Hepatocyte (in vitro differentiated cells): ENCODE results near the gene TRAPPC3.

Experiments used
- EZH2 ChIP-seq: fragments of 200-600 bp; sonication (generic); IDR thresholded peaks from 2 replicates; pipeline ENCODE4 v1.6.1; 2016; ENCODE audit warnings: antibody characterized with exemption, mild to moderate bottlenecking, borderline replicate concordance
- TF ChIP-seq, protein P1 (sequence below): fragments of 200-600 bp; sonication (generic); IDR thresholded peaks from 2 replicates; pipeline ENCODE4 v1.5.1; 2016; ENCODE audit warnings: antibody characterized with exemption, mild to moderate bottlenecking; ENCODE audit not compliant: poor library complexity

DNA sequence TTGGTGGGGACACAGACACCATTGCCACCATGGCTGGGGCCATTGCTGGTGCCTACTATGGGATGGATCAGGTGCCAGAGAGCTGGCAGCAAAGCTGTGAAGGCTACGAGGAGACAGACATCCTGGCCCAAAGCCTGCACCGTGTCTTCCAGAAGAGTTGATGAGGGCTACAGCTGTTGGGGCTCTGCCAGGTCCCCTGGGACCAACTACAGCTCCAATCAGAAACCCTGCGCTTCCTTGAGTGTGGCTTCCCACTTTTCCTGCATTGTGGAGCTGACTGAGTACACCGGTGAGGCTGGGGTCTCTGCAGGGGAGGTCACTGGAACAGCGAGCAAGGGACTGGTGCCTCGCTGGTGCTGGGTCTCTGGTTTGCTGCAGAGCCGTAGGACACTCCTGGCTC lies 56.1 kb downstream of the TRAPPC3 start:
- TF ChIP-seq, protein P1, sequence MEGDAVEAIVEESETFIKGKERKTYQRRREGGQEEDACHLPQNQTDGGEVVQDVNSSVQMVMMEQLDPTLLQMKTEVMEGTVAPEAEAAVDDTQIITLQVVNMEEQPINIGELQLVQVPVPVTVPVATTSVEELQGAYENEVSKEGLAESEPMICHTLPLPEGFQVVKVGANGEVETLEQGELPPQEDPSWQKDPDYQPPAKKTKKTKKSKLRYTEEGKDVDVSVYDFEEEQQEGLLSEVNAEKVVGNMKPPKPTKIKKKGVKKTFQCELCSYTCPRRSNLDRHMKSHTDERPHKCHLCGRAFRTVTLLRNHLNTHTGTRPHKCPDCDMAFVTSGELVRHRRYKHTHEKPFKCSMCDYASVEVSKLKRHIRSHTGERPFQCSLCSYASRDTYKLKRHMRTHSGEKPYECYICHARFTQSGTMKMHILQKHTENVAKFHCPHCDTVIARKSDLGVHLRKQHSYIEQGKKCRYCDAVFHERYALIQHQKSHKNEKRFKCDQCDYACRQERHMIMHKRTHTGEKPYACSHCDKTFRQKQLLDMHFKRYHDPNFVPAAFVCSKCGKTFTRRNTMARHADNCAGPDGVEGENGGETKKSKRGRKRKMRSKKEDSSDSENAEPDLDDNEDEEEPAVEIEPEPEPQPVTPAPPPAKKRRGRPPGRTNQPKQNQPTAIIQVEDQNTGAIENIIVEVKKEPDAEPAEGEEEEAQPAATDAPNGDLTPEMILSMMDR: no peak
- no peak for TF ChIP-seq EZH2
